GM19324 (cell line): ENCODE data around the gene ELANE.
"Not testable (repeated sequence)": the region's sequence is repeated elsewhere in the genome, so short reads cannot be mapped to it uniquely, and the experiment has no call there.

Experiments used
- ATAC-seq: cut with Tn5 transposase; IDR thresholded peaks from one replicate; pipeline ENCODE4 v1.9.1; 2021; ENCODE audit warnings: mild to moderate bottlenecking, moderate library complexity; ENCODE audit not compliant: unreplicated experiment, low FRiP score

The ELANE gene

DNA sequence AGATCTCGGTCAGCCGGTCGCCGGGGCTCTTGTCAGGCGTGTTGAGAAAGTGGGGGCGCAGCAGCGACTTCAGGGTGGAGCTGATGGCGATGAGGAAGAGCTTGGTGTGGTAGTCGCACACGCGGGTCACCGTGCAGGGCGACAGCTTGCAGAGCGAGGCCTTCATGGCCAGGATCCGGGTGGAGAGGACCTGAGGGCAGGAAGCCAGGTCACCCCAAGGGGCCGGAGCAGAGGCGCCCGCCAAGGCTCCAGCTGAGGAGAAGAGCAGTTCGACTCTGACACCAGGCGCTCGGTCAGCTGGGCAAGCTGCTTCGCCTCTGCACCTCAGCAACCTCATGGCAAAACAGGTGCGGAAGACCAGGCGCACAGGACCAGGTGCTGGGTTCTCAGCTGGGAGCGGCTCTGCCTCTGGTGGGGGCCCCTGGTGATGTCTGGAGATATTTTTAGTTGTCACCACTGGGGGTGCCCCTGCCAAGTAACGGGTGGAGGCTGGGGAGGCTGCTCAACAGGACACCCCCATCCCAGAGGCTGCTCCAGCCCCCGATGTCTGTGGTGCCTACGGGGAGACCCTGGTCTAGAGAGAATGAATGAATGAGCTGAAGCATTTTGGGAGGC is 23.3 kb downstream of the ELANE start:
- ATAC-seq, result no peak

DNA sequence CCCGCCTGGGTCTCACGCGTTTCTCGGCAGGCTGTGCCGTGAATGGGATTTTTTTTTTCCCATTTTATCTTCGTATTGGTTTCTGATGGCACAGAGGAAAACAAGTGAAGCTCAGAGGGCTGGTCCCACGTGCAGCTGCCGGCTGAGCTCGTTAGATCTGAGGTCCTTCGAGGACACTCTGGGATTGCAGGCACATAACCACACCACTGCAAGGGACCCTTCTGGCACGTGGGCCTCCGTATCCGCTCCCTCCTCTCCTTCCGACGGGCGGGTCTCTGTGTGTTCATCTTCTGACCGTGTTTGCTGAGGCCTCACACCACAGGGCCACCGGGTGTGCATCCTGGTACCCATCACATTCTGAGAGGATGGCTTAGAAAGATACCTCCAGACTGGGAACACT is 24.0 kb downstream of the ELANE start:
- no peak for ATAC-seq

DNA sequence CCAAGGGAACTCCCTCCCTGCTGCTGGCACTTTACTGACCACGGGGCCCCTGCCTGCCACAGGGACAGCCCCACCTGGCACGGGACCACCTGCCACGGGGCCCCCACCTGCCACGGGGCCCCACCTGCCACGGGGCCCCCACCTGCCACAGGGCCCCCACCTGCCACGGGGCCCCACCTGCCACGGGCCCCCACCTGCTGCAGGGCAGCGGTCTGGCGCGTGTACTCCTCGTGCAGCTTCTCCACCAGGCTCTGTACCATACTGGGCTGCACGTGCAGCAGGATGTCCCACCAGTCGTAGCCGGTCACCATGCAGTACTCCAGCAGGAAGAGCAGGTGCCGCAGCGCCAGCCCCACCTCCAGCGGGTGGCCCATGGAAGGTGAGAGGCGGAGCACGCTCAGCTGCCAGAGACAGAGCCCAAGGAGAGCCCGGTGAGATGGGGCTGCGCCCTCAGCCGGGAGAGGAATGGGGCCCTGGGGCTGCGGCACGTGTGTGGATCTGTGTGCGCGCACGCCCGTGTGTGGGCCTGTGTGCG is 24.7 kb downstream of the ELANE start:
- no peak for ATAC-seq

DNA sequence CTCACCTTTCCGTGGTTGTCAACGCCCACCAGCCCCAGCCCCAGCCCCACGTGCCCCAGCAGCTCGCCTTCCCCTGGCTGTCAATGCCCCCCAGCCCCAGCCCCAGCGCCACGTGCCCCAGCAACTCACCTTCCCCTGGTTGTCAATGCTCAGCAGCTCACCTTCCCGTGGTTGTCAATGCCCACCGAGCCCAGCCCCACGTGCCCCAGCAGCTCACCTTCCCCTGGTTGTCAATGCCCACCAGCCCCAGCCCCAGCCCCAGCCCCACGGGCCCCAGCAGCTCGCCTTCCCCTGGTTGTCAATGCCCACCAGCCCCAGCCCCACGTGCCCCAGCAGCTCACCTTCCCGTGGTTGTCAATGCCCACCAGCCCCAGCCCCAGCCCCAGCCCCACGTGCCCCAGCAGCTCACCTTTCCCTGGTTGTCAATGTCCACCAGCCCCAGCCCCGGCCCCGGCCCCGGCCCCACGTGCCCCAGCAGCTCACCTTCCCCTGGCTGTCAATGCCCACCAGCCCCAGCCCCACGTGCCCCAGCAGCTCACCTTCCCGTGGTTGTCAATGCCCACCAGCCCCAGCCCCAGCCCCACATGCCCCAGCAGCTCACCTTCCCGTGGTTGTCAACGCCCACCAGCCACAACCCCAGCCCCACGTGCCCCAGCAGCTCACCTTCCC is 26.0 kb downstream of the ELANE start:
- ATAC-seq, result not testable (repeated sequence)

DNA sequence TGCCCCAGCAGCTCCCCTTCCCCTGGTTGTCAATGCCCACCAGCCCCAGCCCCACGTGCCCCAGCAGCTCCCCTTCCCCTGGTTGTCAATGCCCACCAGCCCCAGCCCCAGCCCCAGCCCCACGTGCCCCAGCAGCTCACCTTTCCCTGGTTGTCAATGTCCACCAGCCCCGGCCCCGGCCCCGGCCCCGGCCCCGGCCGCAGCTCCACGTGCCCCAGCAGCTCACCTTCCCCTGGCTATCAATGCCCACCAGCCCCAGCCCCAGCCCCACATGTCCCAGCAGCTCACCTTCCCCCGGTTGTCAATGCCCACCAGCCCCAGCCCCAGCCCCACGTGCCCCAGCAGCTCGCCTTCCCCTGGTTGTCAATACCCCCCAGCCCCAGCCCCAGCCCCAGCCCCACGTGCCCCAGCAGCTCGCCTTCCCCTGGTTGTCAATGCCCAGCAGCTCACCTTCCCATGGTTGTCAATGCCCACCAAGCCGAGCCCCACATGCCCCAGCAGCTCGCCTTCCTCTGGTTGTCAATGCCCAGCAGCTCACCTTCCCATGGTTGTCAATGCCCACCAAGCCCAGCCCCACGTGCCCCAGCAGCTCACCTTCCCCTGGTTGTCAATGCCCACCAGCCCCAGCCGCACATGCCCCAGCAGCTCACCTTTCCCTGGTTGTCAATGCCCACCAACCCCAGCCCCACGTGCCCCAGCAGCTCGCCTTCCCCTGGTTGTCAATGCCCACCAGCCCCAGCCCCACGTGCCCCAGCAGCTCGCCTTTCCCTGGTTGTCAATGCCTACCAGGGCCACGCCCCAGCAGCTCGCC is 26.9 kb downstream of the ELANE start:
- ATAC-seq, result not testable (repeated sequence)

DNA sequence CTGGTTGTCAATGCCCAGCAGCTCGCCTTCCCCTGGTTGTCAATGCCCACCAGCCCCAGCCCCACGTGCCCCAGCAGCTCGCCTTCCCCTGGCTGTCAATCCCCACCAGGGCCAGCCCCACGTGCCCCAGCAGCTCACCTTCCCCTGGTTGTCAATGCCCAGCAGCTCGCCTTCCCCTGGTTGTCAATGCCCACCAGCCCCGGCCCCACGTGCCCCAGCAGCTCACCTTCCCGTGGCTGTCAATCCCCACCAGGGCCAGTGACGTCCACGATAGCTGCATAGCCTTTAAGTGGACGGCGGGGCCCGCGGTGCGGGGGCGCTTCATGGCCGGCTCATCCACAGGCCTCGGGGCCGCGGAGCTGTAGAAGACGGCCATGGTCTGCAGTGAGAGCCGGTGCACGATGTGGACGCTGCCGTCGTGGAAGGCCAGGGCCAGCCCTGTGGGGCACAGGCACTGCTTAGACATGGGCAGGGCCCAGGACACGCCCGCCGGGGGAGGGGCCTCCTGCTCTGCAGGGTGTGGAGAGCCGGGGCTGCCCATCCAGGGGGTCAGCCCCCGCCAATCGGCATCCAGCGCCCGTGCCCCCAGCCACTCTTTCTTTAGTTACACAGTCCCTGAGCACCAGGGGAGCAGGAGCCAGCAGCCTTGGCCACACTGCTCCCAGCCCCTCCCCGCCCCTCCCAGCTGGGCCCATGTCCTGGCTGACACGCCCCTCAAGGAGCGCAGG is 27.8 kb downstream of the ELANE start:
- no peak for ATAC-seq

DNA sequence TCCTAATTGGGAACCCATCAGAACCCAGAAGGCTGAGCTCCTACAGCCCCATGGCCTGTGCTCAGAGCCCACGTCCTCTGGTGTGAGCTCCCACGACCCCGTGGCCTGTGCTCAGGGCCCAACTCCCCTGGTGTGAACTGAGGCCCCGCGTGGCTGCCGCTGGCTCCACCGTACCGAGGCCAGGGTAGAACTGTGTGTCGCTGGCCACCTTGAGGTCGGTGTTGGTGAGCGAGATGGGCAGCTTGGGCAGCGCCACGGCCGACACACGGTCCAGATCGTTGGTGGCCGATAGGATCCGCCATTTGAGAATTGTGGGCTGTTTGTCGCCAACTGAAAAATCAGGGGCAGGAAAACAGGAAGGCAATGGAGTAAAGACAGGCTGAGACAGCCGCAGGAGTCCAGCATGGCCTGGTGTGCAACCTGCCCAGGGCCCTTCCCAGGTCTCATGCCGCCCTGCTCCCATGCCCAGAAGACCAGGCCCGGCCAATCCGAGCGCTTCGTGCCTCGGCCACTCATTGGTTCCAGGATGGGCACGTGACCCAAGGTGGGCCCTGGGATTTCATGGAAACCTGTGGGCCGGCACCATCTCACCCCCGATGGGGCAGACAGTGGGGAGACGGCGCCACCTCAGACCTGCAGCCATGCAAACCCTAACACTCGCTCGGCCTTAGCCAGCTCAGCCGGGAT is 29.4 kb downstream of the ELANE start:
- ATAC-seq, result no peak

DNA sequence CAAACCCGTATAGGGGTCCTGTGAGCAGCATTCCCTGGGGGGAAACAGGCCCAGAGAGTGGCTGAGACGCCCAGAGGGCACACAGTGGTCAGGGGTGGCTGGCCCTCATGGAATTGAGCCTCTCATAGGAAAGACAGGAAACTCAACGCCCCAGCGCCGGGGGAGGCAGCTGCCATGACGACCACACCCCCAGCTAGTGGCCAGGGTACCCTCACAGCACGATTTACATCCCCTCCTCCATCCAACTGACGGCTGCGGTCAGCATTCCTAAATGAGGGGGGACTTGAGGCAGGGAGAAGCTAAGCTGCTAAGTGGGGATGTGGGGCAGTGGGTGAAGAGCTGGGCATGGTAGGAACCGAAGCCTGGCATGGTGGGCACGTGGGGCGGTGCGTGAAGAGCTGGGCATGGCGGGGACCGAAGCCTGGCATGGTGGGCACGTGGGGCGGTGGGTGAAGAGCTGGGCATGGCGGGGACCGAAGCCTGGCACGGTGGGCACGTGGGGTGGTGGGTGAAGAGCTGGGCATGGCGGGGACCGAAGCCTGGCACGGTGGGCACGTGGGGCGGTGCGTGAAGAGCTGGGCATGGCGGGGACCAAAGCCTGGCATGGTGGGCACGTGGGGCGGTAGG is 30.9 kb downstream of the ELANE start:
- ATAC-seq, result no peak

DNA sequence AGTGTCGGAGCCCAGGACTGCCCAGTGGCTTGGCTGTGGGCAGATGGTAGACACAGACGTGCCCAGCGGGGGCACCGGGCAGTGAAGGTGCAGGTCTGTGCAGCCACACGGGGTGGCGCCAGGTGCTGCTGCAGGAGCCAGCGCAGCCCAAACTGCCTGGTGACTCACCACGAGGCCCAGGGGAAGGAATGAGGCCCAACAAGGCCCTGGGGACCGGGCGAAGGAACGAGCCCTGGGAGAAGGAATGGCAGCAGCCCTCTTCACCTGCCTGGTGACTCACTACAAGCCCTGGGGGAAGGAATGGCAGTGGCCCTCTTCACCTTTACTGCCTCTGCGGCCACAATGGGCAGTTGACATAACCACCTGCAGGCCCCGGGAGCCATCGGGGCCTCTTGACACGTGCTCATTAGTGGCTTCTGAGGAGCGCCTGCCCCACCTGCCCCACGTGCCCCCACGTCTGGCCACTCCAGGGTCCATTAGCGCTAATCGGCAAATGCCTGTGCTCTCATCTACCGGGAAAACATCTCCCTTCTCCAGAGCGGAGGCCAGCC is 31.6 kb downstream of the ELANE start:
- no peak for ATAC-seq

DNA sequence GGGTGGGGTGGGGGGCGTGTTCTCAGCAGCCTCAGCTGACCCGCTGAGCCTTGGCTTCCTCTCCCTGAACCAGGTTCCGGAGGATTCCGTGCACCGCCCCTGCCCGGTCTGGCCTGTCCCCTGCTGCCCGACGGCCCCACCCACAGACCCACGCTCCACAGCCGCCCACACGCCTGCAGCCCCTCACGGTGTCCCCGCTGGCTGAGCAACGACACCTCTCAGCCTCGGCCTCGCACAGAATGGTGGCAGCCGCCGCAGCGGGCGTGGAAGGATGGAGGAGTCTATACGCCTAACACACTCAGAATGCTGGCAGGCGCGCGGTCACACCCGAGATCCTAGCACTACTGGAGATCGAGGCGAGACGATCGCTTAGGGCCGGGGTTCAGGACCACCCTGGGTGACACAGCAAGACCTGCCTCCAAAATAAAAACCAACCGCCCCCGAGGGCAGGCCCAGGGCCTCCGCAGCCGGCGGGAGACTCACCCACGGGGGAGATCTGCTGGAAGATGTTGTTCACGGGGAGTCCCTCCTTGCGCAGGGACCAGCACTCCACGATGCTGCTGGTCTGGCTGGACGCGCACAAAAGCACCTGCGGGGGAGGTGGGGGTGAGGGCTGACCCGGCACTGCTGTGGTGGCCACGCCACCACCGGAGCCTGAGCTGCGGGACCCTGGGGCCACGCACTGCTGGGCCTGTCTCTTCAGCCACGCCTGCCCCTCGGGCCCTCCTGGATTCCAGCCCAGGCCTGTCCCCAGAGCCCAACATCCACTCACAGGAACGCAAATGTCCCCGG is 32.5 kb downstream of the ELANE start:
- ATAC-seq, result no peak

DNA sequence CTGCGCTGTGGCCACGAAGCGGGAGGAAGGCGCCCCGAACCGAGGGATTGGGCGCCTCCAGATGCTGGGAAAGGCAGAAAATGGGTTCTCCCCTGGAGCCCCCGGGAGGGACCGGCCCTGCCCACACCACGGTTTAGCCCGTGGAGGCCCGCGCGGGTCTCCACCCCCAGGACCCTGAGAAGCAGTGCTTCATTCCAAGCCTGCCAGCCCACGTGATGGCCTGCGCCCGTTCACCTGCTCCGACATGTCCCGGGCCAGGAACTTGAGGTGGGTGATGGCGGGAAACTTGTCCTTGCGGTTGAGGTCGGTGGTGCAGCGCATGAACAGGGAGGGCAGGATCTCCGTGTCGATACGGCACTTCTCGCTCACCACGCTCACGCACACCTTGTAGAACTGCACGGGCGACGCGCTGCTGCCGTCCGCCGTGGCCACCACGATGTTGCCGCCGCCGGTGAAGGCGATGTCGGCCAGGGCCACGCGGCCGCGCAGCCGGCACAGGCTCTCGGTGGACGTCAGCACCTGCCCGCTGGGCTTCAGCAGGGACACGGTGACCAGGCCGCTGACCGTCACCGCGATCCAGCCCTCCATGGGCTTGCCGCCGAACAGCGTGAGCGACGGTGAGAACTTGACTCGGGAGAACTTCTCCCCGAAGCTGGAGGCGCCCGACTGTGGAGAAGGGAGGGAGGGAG is 33.6 kb downstream of the ELANE start:
- ATAC-seq, result no peak

DNA sequence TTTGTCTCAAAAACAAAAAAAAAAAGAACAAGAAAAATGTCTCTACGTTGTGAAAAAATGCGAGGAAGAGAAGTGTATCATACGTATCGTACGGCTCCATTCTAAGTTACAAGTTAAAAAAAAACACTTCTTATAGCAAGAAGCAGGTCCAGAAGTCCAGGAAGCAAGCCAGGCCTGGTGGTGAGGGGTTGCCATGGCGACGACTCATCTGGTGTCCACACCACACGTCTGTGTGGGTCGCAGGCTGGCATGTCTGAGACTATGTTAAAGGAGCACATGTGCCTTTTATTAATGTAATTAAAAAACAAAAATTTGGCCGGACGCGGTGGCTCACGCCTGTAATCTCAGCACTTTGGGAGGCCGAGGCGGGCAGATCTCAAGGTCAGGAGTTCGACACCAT is 35.0 kb downstream of the ELANE start:
- ATAC-seq, result no peak

DNA sequence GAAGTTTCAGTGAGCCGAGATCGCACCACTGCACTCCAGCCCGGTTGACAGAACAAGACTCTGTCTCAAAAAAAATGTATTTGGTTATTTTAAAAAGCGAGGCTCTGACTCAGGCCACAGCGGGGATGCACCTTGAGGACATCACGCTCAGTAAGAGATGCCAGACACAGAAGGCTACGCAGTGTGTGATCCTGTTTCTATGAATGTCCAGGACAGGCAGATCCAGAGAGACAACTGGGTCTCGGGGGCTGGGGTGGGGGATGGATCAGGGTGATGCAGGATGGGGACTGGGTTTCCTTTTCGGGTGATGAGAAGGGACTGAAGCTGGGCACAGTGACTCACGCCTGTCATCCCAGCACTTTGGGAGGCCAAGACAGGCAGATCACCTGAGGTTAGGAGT is 35.5 kb downstream of the ELANE start:
- no peak for ATAC-seq

DNA sequence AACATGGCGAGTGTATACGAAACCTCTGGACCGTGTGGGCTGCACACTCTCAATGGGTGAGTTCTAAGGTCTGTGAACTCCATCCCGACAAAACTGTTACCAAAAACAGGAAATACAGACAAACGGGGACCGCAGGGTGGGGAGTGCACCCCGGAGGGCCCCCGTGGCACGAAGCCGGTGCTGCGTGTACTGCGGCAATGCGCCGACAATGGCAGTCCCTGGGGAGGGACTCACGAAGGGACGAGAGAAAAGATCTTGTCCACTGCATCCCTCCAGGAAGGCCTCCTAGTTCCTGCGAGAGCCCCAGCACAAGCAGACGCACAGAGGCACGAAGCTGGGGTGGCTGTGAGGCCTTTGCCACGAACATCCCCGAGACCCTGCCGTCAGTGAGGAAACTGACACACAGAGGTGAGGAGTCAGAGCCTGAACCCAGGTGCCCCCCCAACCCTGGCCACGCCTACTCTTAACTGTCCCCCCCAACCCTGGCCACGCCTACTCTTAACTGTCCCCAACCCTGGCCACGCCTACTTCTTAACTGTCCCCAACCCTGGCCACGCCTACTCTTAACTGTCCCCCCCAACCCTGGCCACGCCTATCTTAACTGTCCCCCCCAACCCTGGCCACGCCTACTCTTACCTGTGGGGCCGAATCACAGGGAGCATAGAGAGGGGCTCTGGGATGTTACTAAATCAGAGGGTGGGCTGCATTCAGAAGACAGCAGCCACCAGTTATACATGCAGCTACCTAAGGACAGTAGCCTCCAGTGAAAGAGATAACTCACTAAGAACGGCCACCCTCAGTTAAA is 36.7 kb downstream of the ELANE start:
- no peak for ATAC-seq

DNA sequence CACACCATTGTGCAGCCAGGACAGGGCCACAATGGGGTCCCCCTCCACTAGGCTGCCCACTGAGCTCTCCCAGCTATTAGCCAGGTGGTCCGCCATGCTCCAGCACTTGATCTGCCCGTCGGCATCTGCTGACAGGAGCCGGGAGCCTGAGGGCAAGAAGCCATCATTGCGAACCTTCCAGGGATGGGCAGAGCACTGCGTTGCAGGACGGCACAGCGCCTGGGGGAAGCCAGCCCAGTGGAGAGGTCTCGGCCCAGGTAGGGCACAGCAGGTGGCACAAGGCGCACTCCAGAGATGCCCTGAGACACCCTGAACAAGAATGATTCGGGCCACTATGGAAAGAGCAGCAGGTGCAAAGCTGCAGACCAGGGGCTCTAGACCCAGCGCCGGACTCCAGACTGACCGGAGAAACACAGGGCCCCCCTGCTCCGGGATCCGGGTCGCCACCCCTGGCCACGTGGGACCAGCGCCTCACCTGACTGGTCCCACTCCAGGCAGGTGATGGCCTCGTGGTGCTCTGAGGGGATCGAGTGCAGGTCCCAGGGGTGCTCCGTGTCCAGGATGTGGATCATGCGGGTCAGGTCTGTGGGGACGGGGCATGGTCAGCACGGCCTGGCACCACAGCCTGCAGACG is 37.7 kb downstream of the ELANE start:
- no peak for ATAC-seq

DNA sequence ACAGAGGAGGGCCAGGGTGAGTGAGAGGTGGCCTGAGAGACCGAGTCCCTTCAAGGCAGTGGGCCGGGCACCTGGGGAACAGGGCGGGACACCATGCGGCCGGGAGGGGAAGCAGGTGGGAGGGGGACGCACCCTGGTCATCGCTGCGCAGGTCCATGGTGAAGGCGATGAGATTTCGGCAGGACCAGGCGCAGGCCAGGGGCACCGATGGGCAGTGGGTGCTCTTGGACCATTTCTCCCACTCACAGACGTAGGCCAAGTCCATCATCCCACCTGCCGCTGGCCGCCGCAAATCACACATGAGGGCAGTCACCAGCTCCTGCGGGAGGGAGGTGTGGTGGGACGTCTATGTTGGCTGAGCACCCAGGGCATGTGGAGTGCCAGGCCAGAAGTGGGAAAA is 38.7 kb downstream of the ELANE start:
- no peak for ATAC-seq
